GM20431 (cell line): Measurements from ENCODE around the gene ARRB1.

Source experiments
- in situ Hi-C: fragments of 300-500 bp; cut with MseI, MboI; formaldehyde crosslinking; loops from one replicate; pipeline ENCODE4 v1.15.0; 2020; ENCODE audit warnings: low sequenced_read_pairs; ENCODE audit not compliant: unreplicated experiment

Gene ARRB1

GRCh38 chr11:75265851-75266531 lies 85.5 kb downstream of the ARRB1 start:
- in situ Hi-C loops: no loop called here

- in situ Hi-C loops: no loop called here
Measured at GRCh38 chr11:75264971-75265370, 86.5 kb downstream of the ARRB1 start.

- in situ Hi-C loops: no loop called here
Measured at GRCh38 chr11:75264356-75264755, 87.1 kb downstream of the ARRB1 start.

DNA sequence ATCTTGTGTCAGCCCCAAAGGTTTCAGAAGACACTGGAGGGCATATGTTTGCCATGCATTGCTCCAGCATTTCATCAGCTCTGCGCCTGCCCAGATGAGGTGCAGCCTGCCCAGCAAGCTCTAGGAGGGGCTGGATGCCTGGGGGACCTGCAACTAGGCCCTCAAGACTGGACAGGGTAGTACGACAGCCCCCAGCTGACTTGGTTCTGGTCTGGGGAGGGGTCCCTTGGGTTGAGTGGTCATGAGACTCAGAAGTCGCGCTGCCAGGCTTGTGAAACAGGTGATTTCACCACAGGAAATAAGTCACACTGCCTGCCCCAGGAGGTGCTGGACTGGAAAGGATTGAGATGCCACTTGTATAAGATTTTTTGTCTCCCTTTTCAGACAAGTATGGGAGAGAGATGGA lies 87.5 kb downstream of the ARRB1 start:
- in situ Hi-C loops: no loop called here

- in situ Hi-C loops: no loop called here
Measured at GRCh38 chr11:75262961-75263852, 88.3 kb downstream of the ARRB1 start.

DNA sequence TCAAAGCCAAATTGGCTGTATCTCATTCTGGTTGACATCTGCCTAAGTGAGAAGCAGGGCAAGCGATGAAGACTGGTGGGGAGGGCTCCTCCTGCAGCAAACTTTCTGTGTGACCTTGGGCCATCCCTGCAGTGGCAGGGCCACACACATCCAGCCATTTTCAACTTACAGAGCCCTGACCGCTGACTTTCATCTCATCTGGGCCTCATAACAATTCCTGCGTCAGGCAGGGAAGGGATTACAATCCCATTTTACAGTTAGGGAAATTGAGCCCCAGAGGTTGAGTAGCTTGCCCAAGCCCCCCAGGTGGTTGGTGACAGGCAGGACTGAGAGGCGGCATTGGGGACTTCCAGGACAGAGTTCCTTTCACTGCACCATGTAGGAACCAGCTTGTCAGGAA lies 89.0 kb downstream of the ARRB1 start:
- in situ Hi-C loops: no loop called here

DNA sequence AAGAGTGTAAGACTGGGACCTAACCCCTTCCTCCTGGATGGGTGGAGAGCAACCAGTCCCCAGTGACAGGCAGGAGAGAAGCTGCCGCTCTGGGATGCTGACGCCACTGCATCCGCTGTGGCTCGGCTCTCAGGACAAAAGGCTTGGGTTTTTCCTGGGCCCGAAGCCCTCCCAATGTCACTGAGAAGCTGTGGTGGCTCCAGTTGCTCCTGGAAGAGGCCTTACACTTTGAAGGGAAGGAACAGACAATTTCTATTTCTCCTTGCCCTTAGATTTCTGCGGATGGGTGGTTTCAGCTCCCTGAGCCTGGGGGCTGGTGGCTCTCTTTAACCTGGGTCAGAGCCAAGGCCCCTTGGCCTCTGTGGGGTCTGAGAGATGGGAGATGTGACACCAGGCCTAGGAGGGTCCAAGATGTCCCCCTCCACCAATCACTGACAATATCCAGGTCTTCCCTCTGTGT lies 89.5 kb downstream of the ARRB1 start:
- in situ Hi-C loops: no loop called here

- in situ Hi-C loops: no loop called here
Measured at GRCh38 chr11:75260396-75261170, 90.9 kb downstream of the ARRB1 start.

GRCh38 chr11:75254326-75254725 lies 97.1 kb downstream of the ARRB1 start:
- in situ Hi-C loops: no loop called here

DNA sequence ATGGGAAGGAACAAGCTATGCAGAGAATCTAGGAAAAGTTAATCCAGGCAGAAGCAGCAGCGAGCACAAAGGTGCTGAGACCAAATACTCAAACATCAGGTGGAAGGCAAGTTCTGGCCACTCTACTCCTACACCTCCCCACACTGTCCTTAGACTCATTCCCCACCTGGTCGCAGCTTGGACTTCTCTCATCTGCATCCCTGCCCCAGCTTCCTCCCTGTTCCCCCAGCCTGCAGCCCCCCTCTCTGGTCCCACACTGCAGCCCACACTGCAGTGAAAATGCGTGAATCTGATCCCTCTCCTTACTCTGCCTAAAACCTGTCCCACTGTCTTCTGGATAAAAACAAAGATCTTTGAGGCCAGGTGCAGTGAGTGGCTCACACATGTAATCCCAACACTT lies 101.8 kb downstream of the ARRB1 start:
- in situ Hi-C loops: no loop called here

DNA sequence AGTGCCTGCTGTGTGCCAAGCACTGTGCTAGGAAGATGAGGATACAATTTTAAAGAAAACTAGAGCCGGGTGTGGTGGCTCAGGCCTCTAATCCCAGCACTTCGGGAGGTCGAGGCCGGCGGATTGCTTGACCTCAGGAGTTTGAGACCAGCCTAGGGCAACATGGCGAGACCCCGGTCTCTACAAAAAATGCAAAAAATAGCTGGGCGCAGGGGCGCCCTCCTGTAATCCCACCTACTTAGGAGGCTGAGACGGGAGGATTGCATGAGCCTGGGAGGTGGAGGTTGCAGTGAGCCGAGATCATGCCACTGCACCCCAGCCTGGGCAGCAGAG lies 102.6 kb downstream of the ARRB1 start:
- in situ Hi-C loops: no loop called here

DNA sequence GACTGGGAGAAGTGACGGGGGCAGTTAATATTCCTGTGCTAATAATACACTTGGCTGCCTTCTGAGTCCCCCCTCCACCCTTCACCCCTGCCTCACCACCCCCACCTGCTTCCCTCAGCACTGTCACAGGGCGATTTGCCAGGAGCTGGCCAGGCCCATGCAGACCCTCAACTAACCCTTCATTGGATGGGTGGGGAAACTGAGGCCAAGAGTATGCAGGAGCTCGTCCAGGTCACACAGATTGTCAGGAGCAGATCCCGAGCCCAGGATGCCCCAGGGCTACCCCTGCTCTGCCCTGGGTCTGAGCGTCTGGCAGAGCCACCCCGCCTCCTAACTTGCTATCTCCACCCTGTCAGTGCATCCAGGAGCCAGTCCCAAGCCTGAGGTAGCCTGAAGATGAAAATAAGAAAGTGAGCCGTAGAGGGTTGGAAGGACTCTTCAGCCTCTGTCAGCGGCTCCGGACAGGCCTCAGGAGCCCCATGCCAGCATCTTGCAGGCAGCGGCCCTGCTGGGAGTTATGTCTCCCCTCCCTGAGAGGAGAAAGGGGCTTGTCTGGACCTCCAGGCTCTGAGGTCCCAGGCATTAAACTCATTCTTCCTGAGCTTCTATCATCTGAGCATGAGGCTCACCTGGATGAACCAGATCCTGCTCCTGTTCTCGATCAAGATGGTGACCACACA lies 104.7 kb downstream of the ARRB1 start:
- in situ Hi-C loops: no loop called here

GRCh38 chr11:75246006-75246670 lies 105.3 kb downstream of the ARRB1 start:
- in situ Hi-C loops: no loop called here

DNA sequence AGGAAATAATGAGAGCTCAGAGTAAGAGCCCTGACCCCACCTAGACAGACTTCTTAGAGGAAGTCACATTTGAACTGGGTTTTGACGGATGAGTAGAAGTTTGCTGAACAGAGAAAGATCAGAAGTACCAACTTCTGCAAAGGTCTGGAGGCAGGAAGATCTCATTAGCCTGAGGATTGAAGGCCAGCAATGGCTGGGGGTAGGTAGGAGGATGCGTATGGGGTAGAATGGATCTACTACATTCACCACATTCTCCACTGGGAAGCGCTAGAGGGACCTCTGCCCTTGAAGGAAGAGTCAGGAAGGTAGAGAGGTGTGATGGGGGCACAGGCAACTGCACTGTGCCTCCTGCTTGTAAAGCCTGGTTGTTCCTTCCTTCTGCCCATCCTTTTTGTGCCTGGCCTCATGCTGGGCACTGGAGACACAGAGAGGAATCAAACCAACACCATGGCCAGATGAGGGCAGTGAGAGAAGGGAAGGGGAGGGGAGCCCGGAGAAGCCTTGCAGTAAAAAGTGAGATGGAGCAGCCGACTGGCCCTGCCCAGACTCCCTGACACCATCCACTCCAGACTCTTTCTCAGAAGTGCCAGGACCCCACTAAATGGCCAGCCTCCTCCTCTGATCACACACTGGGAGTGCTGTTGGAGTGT lies 106.0 kb downstream of the ARRB1 start:
- in situ Hi-C loops: no loop called here

DNA sequence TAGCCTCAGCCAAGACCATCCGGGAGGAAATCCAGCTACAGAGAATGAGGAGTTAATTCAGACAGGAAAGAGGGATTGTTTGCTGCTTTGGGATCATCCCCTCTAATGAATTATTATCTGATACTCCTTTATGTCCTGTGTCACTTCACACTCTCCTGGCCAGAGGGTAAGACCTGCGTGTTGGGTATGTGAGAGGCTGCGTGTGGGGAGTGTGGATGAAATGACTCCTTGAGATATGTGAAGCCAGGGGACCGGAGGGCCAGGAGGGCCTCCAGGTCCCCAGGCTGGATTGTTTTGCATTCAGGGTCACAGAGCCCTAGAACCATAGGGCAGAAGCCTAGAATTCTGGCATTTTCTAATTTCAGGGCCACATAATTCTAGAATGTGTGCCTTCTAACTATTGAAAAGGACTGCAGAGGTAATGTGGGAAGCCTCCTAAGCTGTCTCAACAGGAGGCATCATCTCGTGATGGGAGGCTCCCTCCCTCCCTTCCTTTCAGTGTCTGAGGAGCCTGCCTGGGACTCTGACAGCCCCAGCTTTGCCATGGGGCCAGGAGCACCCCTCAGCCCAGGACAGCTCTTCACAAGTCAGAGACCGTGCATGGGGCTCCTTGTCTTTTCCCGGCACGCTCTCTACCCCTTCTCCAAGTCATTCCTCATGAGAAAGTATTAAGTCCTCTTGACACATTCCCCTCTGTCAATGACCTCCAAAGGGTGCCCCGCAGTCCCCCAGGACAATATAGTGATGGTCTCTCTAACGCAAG lies 107.2 kb downstream of the ARRB1 start:
- in situ Hi-C loops: no loop called here

DNA sequence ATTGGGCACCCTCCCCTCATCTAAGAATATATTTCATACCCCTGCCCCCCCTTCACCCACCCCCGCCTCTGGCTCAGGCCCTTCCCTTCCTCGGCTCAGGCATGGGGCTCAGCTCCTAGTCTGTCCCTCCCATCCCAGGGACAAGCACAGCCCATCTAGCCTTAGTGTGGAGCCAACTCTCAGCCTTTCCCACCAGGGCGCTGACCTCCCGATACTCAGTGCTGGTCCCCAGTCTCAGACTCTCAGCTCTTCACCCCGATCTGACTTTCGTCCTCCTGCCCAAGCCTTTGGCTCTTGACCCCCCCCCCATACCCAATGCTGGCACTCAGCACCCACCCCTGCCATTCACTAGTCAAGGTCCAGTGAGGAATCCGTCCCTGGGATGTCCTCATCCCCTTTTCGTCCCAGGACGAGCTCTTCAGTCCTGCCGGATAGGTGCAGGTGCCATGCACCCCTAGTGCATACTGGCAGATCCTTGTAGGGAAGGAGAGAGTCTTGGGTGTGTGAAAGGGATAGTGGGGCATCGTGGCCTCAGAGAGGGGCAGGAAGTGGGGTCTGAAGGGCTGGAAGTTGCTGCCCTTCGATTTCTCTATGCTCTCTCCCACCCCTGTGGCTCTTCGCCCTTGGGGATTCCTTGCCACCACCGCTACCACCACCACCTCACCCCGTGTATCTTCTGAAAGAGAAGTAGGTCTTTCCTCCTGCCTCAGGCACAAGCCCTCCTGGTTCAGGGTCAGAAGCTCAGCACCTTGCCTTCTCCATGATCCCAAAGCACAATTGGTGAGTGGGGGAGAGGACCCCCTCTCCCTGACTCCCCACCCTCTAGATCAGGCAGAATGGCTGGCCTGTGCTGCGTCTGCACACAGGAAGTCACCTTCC lies 108.5 kb downstream of the ARRB1 start:
- in situ Hi-C loops: no loop called here

- in situ Hi-C loops: no loop called here
Measured at GRCh38 chr11:75241906-75242644, 109.4 kb downstream of the ARRB1 start.
